ENCODE data around the gene PTPRD.

Gene PTPRD

GRCh38 chr9:8374471-8374870, 2238.3 kb downstream of the PTPRD start:
- DNase-seq (ENCODE audit: low read depth in 2 of 2, low spot score in 1 of 2), result no peak

GRCh38 chr9:8371686-8372085, 2241.1 kb downstream of the PTPRD start:
- DNase-seq (ENCODE audit: low read depth in 2 of 2, low spot score in 1 of 2), result no peak

DNA sequence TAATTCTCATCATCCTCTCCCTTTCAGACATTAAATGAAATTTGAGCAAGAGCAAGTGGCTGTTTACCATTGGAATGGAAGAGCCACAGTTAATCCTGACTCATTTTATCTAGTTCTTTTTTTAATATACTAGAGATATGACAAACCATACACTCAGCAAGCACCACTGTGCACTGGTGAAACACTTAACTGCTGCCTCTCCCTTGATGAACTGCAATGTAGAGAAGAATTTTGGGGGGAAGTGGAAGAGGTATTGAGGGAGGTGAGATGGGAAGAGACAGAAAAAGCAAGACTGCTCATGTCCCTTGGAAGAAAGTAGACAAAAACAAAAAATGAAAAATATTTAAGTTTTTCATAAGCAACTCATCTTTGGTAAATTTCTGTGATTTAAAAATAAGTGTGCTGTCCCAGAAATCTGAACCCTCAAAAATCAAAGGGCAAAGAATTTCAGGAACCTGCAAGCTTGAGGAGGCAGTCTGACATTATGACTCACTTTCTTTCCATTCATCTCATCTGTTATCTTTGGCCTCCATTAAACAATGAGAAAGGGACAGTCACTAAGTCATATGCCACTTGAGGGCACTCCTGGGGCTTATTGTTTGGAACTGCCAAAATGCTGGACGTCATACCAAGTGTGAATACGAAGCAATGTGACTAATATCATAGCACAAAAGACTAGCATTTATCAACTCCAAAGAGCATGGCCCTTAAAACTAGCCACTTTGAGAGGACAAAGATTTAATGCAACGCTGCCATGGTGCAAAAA, 2246.5 kb downstream of the PTPRD start:
- DNase-seq (ENCODE audit: low read depth in 2 of 2, low spot score in 1 of 2), result no peak

DNA sequence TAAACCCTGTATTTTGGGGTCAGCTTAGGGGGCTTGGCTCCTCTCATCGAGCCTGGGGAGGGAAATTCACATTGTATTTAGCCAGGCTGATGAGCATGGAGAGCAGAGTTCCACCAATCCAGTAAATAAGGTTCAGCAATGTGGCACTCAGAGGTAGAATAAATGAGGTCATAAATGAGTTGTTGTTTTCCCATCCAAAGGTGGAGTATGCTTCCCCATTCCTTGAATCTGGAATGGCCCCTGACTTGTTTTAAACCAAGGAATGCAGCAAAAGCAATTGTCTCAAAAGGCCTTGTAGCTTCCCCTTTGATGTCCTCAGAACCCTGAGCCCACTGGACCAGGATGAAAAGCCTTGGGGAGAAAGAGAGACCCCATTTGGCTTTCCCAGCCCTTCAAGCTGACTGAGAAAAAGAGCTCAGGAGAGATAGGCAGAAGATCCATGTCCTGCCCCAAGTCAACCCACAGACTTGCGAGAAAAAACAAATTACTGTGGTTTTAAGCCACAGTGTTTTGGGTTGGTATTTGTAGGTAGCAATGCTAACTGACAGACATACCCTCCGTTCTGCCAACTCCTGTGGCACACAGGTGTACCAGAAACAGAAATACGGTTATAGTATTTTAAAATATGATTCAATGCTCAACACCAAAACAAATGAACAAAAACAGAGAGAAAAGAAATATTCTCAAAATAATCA, 2247.2 kb downstream of the PTPRD start:
- no peak for DNase-seq (ENCODE audit: low read depth in 2 of 2, low spot score in 1 of 2)

GRCh38 chr9:8365029-8365428, 2247.8 kb downstream of the PTPRD start:
- DNase-seq (ENCODE audit: low read depth in 2 of 2, low spot score in 1 of 2), result no peak

DNA sequence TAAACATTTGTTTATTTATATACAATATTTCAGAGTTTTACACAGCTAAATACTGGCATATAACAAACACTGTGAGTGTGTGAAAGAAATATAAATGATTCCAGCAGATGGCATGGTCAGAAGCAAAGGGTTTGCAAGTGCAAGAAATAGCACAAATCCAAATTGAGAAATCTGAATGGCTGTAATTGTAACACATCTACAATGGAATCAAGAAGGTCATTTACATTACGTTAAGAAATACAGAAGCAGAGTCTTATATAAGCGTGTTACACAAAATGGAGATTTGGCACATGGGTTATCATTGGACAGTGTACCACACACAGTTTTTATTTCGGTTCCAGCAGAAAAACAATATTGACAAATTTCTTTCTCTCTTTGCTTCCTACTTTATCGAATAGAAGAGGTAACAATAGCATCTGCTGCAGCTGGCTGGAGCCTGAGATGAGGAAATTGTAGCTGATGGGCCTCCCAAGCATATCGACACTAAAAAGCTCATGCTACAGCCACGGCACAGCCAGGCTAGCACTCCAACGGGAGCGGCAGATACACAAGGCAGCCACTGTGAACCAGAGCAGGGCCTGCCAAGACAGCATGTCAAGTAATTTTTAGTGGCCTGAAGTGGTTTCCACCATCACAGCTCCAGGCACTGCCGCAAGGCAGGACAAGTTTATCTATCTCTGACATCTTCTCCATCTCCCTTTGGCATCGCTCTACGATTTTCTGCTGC, 2248.6 kb downstream of the PTPRD start:
- DNase-seq (ENCODE audit: low read depth in 2 of 2, low spot score in 1 of 2), result no peak

DNA sequence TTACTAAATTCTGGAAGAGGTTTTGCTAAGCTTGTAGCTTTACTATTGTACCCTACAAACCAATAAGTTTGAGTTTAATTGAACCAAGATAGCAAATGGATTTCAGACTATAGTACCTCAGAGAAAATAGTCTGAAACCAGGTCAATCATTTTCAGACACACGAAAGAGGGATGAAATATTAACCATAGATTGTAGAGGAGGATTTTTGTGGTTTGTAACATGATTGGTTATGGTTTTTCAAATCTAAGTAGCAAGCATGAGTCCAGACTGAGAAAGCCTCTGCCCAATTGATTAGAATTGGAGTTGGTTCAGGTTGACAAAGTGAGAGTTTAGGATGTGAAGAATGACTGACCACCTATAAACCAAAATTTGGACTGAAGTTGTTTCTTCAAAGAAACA, 2250.6 kb downstream of the PTPRD start:
- no peak for DNase-seq (ENCODE audit: low read depth in 2 of 2, low spot score in 1 of 2)

GRCh38 chr9:8361364-8361763, 2251.4 kb downstream of the PTPRD start:
- DNase-seq (ENCODE audit: low read depth in 2 of 2, low spot score in 1 of 2), result no peak

DNA sequence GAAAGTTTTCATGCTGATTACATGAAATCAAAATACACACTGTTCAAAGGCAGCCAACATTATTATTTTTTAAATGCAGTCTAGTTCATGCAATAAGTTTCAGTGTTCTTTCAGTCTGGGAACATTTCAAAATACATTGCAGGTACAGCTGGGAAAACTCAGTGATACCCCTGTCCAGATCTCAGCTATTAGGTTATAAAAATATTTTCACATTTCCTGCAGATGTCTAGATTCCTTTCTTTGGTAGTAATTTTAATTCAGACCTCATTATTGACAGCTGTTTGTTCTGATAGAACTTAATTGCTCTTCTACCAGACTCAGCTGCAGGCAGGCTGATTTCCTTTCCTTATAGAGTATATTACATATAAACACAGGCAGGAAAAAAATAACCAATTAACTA, 2256.4 kb downstream of the PTPRD start:
- no peak for DNase-seq (ENCODE audit: low read depth in 2 of 2, low spot score in 1 of 2)

GRCh38 chr9:8351436-8351835, 2261.4 kb downstream of the PTPRD start:
- no peak for DNase-seq (ENCODE audit: low read depth in 2 of 2, low spot score in 1 of 2)

DNA sequence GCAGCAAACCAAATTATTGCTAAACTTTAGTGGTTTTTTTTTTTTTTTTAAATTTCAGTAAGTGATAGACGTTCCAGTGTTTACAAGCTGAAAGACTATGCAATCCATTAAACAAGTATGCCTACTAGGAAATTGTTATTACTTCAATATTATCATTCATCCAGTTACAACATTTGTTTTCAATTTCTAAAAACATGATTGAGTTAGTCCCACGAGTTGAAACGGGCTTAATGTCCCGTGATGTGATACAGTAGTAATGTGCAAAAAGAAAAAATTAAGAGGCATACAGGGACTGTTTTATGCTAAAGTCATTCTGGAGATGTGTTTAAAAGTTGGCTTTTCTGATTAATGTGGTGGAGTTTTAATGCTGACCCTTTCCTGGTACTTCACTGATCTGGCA, 2262.9 kb downstream of the PTPRD start:
- no peak for DNase-seq (ENCODE audit: low read depth in 2 of 2, low spot score in 1 of 2)

GRCh38 chr9:8349376-8349775, 2263.4 kb downstream of the PTPRD start:
- DNase-seq (ENCODE audit: low read depth in 2 of 2, low spot score in 1 of 2), result no peak

DNA sequence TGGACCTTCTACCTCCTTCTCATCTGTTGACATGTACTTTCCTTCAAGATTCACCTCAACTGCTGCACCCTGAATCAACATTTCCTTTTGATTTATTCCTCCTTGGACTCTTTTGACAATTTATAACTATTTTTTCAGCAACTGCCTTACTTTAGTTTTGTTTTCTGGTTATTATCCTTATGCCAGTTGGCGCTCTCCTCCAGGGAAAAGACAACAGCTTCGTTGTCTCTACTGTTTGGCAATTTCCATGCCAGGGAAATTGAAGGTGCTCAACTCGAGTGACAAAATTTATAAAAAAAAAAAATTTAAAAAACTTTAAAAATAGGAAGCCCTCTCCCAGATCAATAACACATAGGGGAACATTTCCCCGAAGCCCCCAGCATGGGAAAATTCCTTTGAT, 2264.0 kb downstream of the PTPRD start:
- no peak for DNase-seq (ENCODE audit: low read depth in 2 of 2, low spot score in 1 of 2)

DNA sequence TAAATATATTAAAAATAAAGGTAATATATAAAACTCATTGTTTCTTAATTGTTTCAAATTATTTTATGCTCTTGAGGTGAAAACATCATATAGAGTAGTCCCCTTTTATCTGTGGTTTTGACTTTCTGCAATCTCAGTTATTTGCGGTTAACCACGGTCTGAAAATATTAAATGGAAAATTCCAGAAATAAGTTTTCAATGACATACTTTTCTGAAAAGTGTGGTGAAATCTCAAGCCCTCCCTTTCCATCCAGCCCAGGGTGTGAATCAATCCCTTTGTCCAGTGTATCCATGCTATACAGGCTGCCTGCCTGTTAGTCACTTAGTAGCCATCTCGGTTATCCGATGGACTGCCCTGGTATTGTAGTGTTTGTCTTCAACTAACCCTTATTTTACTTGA, 2266.5 kb downstream of the PTPRD start:
- DNase-seq (ENCODE audit: low read depth in 2 of 2, low spot score in 1 of 2), result no peak

GRCh38 chr9:8338767-8339510, 2273.9 kb downstream of the PTPRD start:
- DNase-seq (ENCODE audit: low read depth in 2 of 2, low spot score in 1 of 2), result no peak

DNA sequence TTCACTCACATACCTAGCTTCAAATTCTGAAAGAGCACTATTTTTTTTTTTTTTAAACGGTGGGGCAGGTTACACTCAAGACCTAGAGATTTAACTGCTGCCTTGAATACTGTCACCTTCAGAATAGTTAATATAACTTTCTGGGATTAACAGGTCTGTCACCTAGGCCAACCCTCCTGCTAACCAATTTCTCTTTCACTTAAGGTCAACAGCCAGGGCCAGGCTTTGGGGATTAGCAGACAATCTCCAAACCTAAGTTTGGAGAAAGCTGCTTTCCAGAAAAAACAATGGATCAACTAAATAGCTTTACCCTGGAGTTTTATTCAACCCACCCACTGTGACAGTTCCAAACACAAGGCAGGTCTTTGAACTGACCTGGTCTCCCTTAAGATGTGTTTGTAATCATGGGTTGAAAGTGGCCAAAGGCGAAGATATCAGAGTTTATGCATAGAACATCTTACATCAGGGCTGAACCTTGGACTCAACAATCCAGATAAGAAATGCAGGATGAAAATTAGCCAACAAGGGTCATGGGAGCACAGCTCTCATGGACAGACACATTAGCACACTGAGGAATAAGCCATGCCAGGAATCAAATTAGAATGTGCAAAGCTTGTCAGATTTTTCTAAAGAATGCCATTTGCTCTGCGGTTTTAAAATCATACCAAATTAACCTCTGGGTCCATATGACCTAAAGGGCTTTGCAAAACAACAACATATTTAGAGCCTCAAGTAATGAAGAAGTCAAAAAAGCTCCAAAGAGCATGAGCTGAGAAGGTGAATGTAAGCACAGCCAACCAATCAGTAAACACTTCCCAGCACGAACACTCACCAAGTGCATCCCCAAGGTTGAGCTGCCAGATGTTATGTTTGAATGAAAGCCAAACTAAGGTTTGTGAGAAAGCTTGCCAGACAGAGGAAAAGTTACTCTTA, 2274.7 kb downstream of the PTPRD start:
- no peak for DNase-seq (ENCODE audit: low read depth in 2 of 2, low spot score in 1 of 2)

GRCh38 chr9:8332871-8333270, 2279.9 kb downstream of the PTPRD start:
- no peak for DNase-seq (ENCODE audit: low read depth in 2 of 2, low spot score in 1 of 2)

DNA sequence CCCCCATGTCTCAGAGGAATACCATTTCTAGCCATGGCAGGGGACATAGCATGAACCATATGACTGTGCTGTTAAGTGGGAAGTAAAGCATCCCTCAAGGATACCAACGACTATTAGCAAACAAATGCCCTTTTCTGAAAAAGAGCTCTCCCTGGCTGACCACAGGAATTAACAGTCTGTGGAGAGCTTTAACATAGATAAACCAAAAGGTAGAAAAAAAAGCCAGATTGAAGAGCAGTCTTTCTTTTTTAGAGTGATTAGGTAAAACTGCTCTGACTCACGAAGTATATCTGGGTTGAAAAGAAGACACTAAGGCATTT, 2280.5 kb downstream of the PTPRD start:
- DNase-seq (ENCODE audit: low read depth in 2 of 2, low spot score in 1 of 2), result no peak

- no peak for DNase-seq (ENCODE audit: low read depth in 2 of 2, low spot score in 1 of 2)
Measured at GRCh38 chr9:8331507-8332330, 2281.1 kb downstream of the PTPRD start.

All from stimulated activated CD8-positive, alpha-beta memory T cell treated with anti-CD3 and anti-CD28 coated beads, Interleukin-4, amount 100 ng/mL, for 1 hour (primary cell).